ENCODE results near the gene CORIN. TPM values are rescaled to one million over a fixed set of nuclear protein-coding genes. Genes with fewer than 3 reads are reported as not detected.

CORIN gene
- total and polyA plus RNA-seq, 2 of the 4 experiments (the other 2 are of a cell fraction) = 20.3 to 24.7 TPM

GRCh38 chr4:47801481-47802002 lies 36.3 kb downstream of the CORIN start:
- Histone ChIP-seq H3K4ac (ENCODE audit: low read depth, low read length) (no peak overlapping the region), H2AFZ (replicated peaks; ENCODE audit: low read length, poor library complexity) (no peak overlapping the region), H2BK120ac (ENCODE audit: low read depth, low read length) (no peak overlapping the region), H4K5ac (ENCODE audit: low read depth, low read length) (no peak overlapping the region), H4K91ac (ENCODE audit: insufficient read depth, low read depth, low read length) (no peak overlapping the region), H3K18ac (ENCODE audit: low read depth, low read length) (no peak overlapping the region), H3K9me1 (ENCODE audit: insufficient read depth, low read length) (no peaks in the 10 kb centered on the region), H2AK9ac (replicated peaks; ENCODE audit: low read depth, low read length, poor library complexity) (no peak overlapping the region), H3K79me1 (ENCODE audit: low read depth in 1 of 2, low read length in 2 of 2) (no peaks in the 10 kb centered on the region), H3K36me3 (ENCODE audit: control insufficient read depth, insufficient read depth, low read length) (no peaks in the 10 kb centered on the region), H2BK15ac (ENCODE audit: low read depth, low read length) (no peak overlapping the region), H3K14ac (replicated peaks; ENCODE audit: low read depth, low read length) (no peak overlapping the region), H3K4me3 (ENCODE audit: insufficient read depth, low read depth, low read length) (no peak overlapping the region), H2BK5ac (ENCODE audit: low read depth, low read length, poor library complexity, severe bottlenecking) (no peak overlapping the region), H3K9me3 (ENCODE audit: control insufficient read depth, insufficient read depth, low read length) (no peaks in the 10 kb centered on the region), H4K8ac (ENCODE audit: low read depth in 2 of 2, low read length in 2 of 2) (no peak overlapping the region), H3K56ac (ENCODE audit: extremely low read depth, insufficient read depth, low read length) (no peak overlapping the region), H3K27ac (ENCODE audit: insufficient read depth, low read length) (no peak overlapping the region), H3K23ac (ENCODE audit: low read depth, low read length) (no peak overlapping the region), H4K20me1 (ENCODE audit: insufficient read depth, low read length) (no peaks in the 10 kb centered on the region), H3K27me3 (ENCODE audit: control insufficient read depth, insufficient read depth, low read length) (no peaks in the 10 kb centered on the region), H3K4me1 (ENCODE audit: control insufficient read depth, insufficient read depth, low read length) (no peaks in the 10 kb centered on the region), H3K9ac (ENCODE audit: low read depth, low read length) (no peak overlapping the region), H3K4me2 (ENCODE audit: low read depth, low read length) (no peak overlapping the region), H2BK20ac (ENCODE audit: low read depth, low read length) (no peak overlapping the region), H2AK5ac (ENCODE audit: low read depth, low read length) (no peak overlapping the region)
- ChIA-PET CTCF (no interaction called here), POLR2A (ENCODE audit: unreplicated experiment) (no interaction called here)
- BruUV-seq (replicated peaks) = no TSS peak
- dilution Hi-C loops (cut with HindIII; ENCODE audit: low sequenced_read_pairs, unreplicated experiment) (no loop called here), in situ Hi-C loops (cut with MboI; ENCODE audit: low sequenced_read_pairs) (no loop called here), intact Hi-C loops (cut with micrococcal nuclease) (no loop called here)
- DNase-seq = no peak
- no CpG with 5 or more reads among the region's 3 CpGs for WGBS, 2 experiments (ENCODE audit: extremely low coverage in 2 of 2, insufficient read length in 1 of 2)
- TF ChIP-seq CEBPB (IDR thresholded peaks at IDR 0.05; ENCODE audit: low read depth, low read length) (no peak), POLR2A (IDR thresholded peaks at IDR 0.05; ENCODE audit: low read depth, low read length) (no peak), RFX5 (IDR thresholded peaks at IDR 0.05; ENCODE audit: low read depth, low read length) (no peak), RAD21 (IDR thresholded peaks at IDR 0.05; ENCODE audit: low read length) (no peak), MAFK (IDR thresholded peaks at IDR 0.05; ENCODE audit: low read depth, low read length) (no peak), RCOR1 (IDR thresholded peaks at IDR 0.05; ENCODE audit: insufficient replicate concordance, low read length) (no peak), SMC3 (IDR thresholded peaks at IDR 0.05; ENCODE audit: low read depth, low read length) (no peak), CTCF (conservative IDR thresholded peaks at IDR 0.05; ENCODE audit: low read depth, low read length) (no peak), USF2 (IDR thresholded peaks at IDR 0.05; ENCODE audit: low read depth, low read length) (no peak), NFE2L2 (IDR thresholded peaks at IDR 0.05; ENCODE audit: low read depth, low read length) (no peak), MXI1 (IDR thresholded peaks at IDR 0.05; ENCODE audit: borderline replicate concordance, low read depth, low read length) (no peak), CHD1 (IDR thresholded peaks at IDR 0.05; ENCODE audit: low read depth, low read length) (no peak), FOS (IDR thresholded peaks at IDR 0.05; ENCODE audit: low read depth, low read length) (no peak), BHLHE40 (IDR thresholded peaks at IDR 0.05; ENCODE audit: low read depth, low read length) (no peak)
- ATAC-seq (ENCODE audit: low read depth) = no peak
